ENCODE data around the gene MYF5.

DNA sequence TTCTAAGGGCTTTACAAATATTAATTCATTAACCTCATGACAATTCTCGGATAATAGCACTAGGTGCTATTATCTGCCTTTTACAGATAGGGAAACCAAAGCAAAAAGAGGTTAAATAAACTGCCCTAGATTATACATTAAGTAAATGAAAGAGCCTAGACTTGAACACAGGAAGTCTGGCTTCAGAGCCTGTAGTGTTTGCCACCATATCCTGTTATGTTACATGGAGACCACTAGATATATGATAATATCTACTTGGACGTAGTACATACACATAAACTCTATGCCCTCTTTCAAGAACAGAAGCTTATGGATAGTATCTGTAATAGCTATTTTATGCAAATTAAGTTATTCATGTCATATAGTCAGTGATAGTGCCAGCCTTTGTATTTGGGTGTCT lies 26.2 kb upstream of the MYF5 start:
- TF ChIP-seq CTCF (IDR thresholded peaks at IDR 0.05) (no peak), POLR2A (IDR thresholded peaks at IDR 0.05) (no peak)

All from esophagus squamous epithelium (tissue), 4 donors.